HG02970 (cell line): ENCODE results near the gene PRR33.

Source experiments
- ATAC-seq: cut with Tn5 transposase; IDR thresholded peaks from one replicate; pipeline ENCODE4 v1.9.1; 2021; ENCODE audit warnings: mild to moderate bottlenecking, moderate library complexity, moderate number of reproducible peaks; ENCODE audit not compliant: unreplicated experiment, low FRiP score

The PRR33 gene

DNA sequence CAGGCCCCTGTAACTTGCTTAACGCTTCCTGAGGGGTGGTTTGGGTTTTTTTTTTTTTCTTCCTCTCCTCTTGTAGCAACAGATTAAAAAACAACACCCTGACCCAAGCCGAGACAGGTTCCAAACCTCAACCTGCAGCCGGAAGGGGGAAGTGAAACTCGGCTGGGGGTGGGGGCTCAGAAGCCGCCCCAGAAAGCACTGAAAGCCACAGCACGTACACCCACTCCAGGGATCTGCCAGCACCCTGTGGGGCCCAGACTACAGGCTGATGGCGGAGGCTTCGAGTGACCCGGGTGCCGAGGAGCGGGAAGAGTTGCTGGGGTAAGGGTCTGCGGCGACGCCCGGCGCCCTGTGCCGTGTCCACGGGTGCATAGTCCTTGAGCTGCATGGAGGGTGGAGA is 38.8 kb downstream of the PRR33 start, which contains the start of gene LSP1:
Gene LSP1, plus strand, starts transcription at position 208 of the 400 bp plus-strand sequence. Its CDS starts 61 bp downstream, at position 269.
- ATAC-seq = peak; percentile 31

GRCh38 chr11:1852271-1852876 is 39.3 kb downstream of the PRR33 start:
- ATAC-seq = no peak

DNA sequence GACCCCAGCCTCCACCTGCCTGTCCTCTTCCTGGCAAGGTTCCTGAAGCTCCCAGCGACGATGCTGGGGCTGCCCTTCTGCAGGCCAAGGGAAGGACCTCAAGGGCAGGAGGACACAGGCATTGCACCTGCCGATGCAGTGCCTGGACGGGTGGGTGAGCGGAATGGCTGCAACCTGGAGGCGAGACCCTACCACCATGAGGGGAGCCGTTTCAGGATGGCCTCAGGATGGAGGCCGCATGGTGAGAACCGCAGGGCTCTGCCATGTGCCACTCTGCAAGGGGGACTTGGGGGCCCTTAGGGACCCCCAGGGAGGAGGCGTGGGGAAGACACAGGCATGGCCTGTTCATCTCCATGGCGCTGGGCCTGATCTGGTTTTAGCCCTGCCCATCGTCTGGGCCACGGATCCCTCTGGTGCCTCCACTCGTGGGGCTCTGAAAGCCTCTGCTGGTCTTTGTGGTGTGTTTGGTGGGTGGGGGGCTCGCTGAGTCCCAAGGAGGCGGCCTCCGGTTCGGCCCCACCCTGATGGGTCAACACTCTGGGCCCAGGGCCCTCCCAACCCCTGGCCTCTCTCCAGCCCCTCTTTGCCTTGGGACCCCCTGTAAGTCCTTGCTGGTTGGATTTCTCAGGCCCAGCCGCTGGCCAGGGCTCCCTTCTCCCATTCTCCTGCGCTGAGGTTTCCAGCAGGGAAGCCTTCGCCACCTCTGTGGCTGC is 40.1 kb downstream of the PRR33 start:
- no peak for ATAC-seq

- ATAC-seq = no peak
Measured at GRCh38 chr11:1848640-1849430, 42.9 kb downstream of the PRR33 start.

- no peak for ATAC-seq
Measured at GRCh38 chr11:1847926-1848639, 43.6 kb downstream of the PRR33 start.

DNA sequence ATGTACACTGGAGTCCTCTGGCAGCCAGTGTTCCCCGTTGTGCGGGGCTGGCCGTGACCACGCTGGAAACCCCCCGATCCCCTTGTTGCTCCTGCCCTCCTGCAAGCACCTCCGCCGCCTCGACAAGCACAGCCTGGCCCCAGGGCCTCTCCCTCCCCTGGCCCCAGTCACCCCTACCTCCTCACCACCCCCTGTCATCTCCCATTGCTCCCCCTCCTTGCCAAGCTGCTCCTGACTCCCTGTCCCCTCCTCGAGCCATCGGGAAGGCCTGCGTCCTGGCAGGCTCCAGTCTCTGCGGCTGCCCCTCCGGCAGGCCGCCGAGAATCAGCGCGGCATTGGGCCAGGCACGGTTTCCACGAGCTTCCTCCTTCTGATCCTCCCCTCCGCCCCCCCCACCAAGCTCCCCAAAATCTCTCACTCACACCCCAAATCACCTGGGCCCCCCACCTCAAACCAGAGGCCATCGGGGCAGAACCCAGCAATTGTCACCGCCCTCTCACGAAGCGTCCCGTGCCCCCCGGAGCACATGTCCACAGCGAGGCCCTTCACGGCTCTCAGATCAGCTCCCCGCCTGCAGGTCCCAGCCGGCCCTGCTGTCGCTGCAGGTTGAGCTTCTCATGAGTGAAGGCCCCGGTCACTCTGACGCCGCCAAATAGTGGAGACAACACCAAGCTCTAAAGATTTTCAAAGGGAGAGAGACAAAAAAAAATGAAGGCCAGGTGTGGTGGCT is 44.5 kb downstream of the PRR33 start:
- no peak for ATAC-seq

GRCh38 chr11:1846453-1846932 is 45.2 kb downstream of the PRR33 start:
- ATAC-seq = no peak

- ATAC-seq = no peak
Measured at GRCh38 chr11:1845561-1846452, 45.9 kb downstream of the PRR33 start.

GRCh38 chr11:1845095-1845429 is 46.6 kb downstream of the PRR33 start:
- ATAC-seq = no peak

GRCh38 chr11:1844221-1845094 is 47.2 kb downstream of the PRR33 start:
- ATAC-seq = no peak

DNA sequence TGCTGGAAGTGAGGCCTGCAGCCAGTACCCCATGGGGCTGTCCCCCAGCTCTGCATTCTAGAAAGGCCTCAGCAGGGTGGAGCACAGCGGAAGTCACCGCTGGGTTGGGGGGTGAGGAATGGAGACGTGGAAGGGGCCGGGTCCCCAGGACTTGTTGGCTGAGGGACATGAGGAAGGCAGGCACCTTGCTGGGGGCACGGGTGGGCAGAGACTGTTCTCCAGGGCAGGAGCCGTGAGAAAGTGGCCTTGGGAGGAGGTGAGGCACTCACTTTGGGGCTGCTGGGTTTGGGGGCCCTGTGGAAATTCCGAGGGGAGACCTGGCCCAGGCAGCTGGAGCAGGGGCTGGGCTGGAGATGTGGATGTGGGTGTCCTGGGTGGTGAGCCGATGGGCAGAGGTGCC is 47.9 kb downstream of the PRR33 start:
- ATAC-seq = no peak

- ATAC-seq = no peak
Measured at GRCh38 chr11:1843098-1843473, 48.6 kb downstream of the PRR33 start.

GRCh38 chr11:1842149-1843097 is 49.3 kb downstream of the PRR33 start:
- no peak for ATAC-seq

DNA sequence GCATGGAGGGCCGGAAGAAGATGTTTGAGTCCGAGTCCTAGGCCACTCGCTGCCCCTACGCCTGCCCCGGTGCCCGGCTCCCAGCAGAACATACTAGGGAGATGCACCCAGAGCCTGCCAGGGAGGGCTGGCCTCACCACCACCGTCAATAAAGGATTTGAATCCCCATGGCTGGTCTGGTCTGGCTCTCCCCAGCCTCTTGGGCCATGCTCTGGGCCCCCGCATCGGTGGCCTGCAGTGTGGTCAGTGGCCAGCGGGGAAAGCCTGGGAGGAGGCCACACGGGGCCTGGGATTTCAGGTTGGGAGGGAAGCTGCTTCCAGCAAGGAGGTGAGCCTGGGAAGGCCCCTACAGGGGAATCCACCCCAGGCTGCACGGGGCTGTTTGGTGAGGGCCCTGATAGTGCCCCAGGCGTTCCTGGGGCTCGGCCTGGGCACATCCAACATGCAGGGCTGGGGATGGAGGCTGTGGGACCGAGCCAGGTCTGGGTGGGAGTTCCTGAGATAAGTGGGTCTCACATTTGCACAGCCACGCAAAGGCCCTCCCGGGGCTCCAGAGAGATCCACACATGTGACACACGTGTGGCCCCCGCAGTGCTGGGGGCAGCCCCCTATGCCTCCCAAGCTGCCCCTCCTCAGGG is 50.1 kb downstream of the PRR33 start:
- ATAC-seq = no peak

- ATAC-seq = no peak
Measured at GRCh38 chr11:1840780-1841480, 50.8 kb downstream of the PRR33 start.
